A549 (cell line): ENCODE results near the gene SLX1A. TPM values are rescaled to one million over a fixed set of nuclear protein-coding genes. Genes with fewer than 3 reads are reported as not detected.
"Not testable (repeated sequence)": the region's sequence is repeated elsewhere in the genome, so short reads cannot be mapped to it uniquely, and the experiment has no call there.

ENCODE experiments used
- ATAC-seq, 2 experiments: fragments of 200-7000 bp in 1 of 2; fragments of >200 bp in 1 of 2; cut with Nextera tagmentation in 1 of 2; cut with Tn5 transposase in 1 of 2; 3 replicates each; pipeline versions ENCODE4 v1.8.0 to v1.9.1; 2018 to 2020; ENCODE audit warnings: mild to moderate bottlenecking in 1 of 2, moderate library complexity in 1 of 2
- CTCF ChIA-PET: fragments of 300-600 bp; sonication (Branson Sonifier 250); formaldehyde crosslinking; extraction: SDS; loops from one replicate; lab custom pipeline; 2021; ENCODE audit warnings: antibody characterized with exemption, inconsistent platforms; lab: Yijun Ruan, JAX
- POLR2A ChIA-PET: fragments of 350-600 bp; formaldehyde crosslinking; extraction: SDS; loops from one replicate; lab custom pipeline; 2021; ENCODE audit warnings: antibody characterized with exemption, inconsistent platforms; lab: Yijun Ruan, JAX
- DNase-seq, 2 experiments: peaks; one replicate each; pipeline versions ENCODE4 v3.0.0 to v3.0.0-alpha.2; 2011 to 2016; ENCODE audit warnings: low read depth in 1 of 2, low spot score in 1 of 2
- FAIRE-seq: peaks from 2 replicates; lab custom pipeline; 2011; peaks lifted over from hg19 to GRCh38; lab: Jason Lieb, UNC
- H3K27ac ChIP-seq, 2 experiments: fragments of >200 bp; sonication (Bioruptor Twin); formaldehyde crosslinking; 3 replicates each; pipeline ENCODE4 v1.5.1; 2016 to 2017
- H3K4me1 ChIP-seq: fragments of >200 bp; sonication (Bioruptor Twin); formaldehyde crosslinking; 3 replicates; pipeline ENCODE4 v1.6.1; 2016
- H3K4me2 ChIP-seq: fragments of >200 bp; sonication (Bioruptor Twin); formaldehyde crosslinking; 3 replicates; pipeline ENCODE4 v1.6.1; 2016
- H3K4me3 ChIP-seq: fragments of >200 bp; sonication (Bioruptor Twin); formaldehyde crosslinking; 3 replicates; pipeline ENCODE4 v1.5.1; 2016
- H3K9me3 ChIP-seq: fragments of >200 bp; sonication (Bioruptor Twin); formaldehyde crosslinking; 3 replicates; pipeline ENCODE4 v1.6.1; 2016
- BHLHE40 ChIP-seq: IDR thresholded peaks from 2 replicates; pipeline ENCODE4 v1.6.1; 2012; ENCODE audit warnings: low read depth, low read length, inconsistent platforms
- CBX2 ChIP-seq: fragments of 200-600 bp; sonication (generic); IDR thresholded peaks from 2 replicates; pipeline ENCODE4 v1.6.1; 2016; ENCODE audit warnings: low read depth, mild to moderate bottlenecking, borderline replicate concordance
- CEBPB ChIP-seq, 2 experiments: fragments of >200 bp in 1 of 2; sonication (Bioruptor Twin) in 1 of 2; formaldehyde crosslinking in 1 of 2; IDR thresholded peaks; 2 replicates each; pipeline ENCODE4 v1.6.1; 2012 to 2016
- EHF ChIP-seq: fragments of 250-450 bp; sonication (Bioruptor Pico); IDR thresholded peaks from 2 replicates; pipeline ENCODE4 v1.5.0; 2020; ENCODE audit warnings: mild to moderate bottlenecking
- ELK1 ChIP-seq: fragments of 150-350 bp; IDR thresholded peaks from 2 replicates; pipeline ENCODE4 v1.6.1; 2014; ENCODE audit warnings: low read depth, mild to moderate bottlenecking, low read length
- EP300 ChIP-seq, 2 experiments: fragments of >200 bp; sonication (Bioruptor Twin); formaldehyde crosslinking; IDR thresholded peaks; 2 replicates in 1 of 2; 3 replicates in 1 of 2; pipeline ENCODE4 v1.6.1; 2016 to 2017
- HDAC2 ChIP-seq: fragments of 200-600 bp; sonication (generic); IDR thresholded peaks from 2 replicates; pipeline ENCODE4 v1.6.1; 2016
- HES2 ChIP-seq: fragments of >200 bp; sonication (Bioruptor Twin); formaldehyde crosslinking; IDR thresholded peaks from 2 replicates; pipeline ENCODE4 v1.6.1; 2016
- HMGXB4 ChIP-seq: fragments of 250-450 bp; sonication (Bioruptor Pico); IDR thresholded peaks from 2 replicates; pipeline ENCODE4 v1.5.0; 2021; ENCODE audit warnings: mild to moderate bottlenecking, moderate library complexity, borderline replicate concordance
- HOXB5 ChIP-seq: fragments of 250-450 bp; sonication (Bioruptor Pico); IDR thresholded peaks from 2 replicates; pipeline ENCODE4 v1.5.0; 2020; ENCODE audit warnings: mild to moderate bottlenecking, moderate library complexity
- JUN ChIP-seq, 2 experiments: fragments of >200 bp; sonication (Bioruptor Twin); formaldehyde crosslinking; IDR thresholded peaks; 2 replicates in 1 of 2; 3 replicates in 1 of 2; pipeline ENCODE4 v1.6.1; 2016 to 2017
- MAFK ChIP-seq: fragments of 450-650 bp; IDR thresholded peaks from 2 replicates; pipeline ENCODE4 v1.6.1; 2014; ENCODE audit not compliant: partially characterized antibody
- MYC ChIP-seq: IDR thresholded peaks from 2 replicates; pipeline ENCODE4 v1.6.1; 2012; ENCODE audit warnings: mild to moderate bottlenecking, inconsistent platforms, low read length, improper control_type of control experiment, borderline replicate concordance
- NFE2L2 ChIP-seq: fragments of 150-350 bp; conservative IDR thresholded peaks from 2 replicates; pipeline ENCODE4 v1.6.1; 2014; ENCODE audit warnings: low read length
- NPAS2 ChIP-seq: fragments of 250-450 bp; sonication (Bioruptor Pico); IDR thresholded peaks from 2 replicates; pipeline ENCODE4 v1.8.0; 2022; ENCODE audit warnings: mild to moderate bottlenecking, moderate library complexity, borderline replicate concordance
- NR3C1 ChIP-seq: fragments of >200 bp; sonication (Bioruptor Twin); formaldehyde crosslinking; IDR thresholded peaks from 3 replicates; pipeline ENCODE4 v1.6.1; 2017
- PBX3 ChIP-seq: IDR thresholded peaks from 2 replicates; pipeline ENCODE4 v1.6.1; 2012
- POLR2A ChIP-seq: IDR thresholded peaks from 2 replicates; pipeline ENCODE4 v1.6.1; 2012; ENCODE audit warnings: mild to moderate bottlenecking, low read length
- RFX5 ChIP-seq: fragments of 450-650 bp; IDR thresholded peaks from 2 replicates; pipeline ENCODE4 v1.7.1; 2014; ENCODE audit warnings: antibody characterized with exemption, mild to moderate bottlenecking, moderate library complexity
- SMC3 ChIP-seq: fragments of >200 bp; sonication (Bioruptor Twin); formaldehyde crosslinking; IDR thresholded peaks from 3 replicates; pipeline ENCODE4 v1.6.1; 2018; ENCODE audit warnings: inconsistent platforms
- TFCP2L1 ChIP-seq: fragments of 250-450 bp; sonication (Bioruptor Pico); IDR thresholded peaks from 2 replicates; pipeline ENCODE4 v1.5.0; 2021; ENCODE audit warnings: mild to moderate bottlenecking
- TP53 ChIP-seq: fragments of 250-450 bp; sonication (Bioruptor Pico); IDR thresholded peaks from 2 replicates; pipeline ENCODE4 v1.5.0; 2021; ENCODE audit warnings: mild to moderate bottlenecking, moderate library complexity
- USF2 ChIP-seq: fragments of 450-650 bp; IDR thresholded peaks from 2 replicates; pipeline ENCODE4 v1.6.1; 2014; ENCODE audit warnings: antibody characterized with exemption
- ZFP36 ChIP-seq: fragments of 450-650 bp; IDR thresholded peaks from 2 replicates; pipeline ENCODE4 v1.6.1; 2014; ENCODE audit warnings: borderline replicate concordance; ENCODE audit not compliant: partially characterized antibody
- WGBS: methylation state at CpG from one replicate; pipeline ENCODE4 v1.1.6; 2017; ENCODE audit errors: missing lambda C conversion rate; 5-methylcytosine and 5-hydroxymethylcytosine counted together
- polyA minus RNA-seq: library from RNA; depleted of rRNA, polyadenylated mRNA; stranded (reverse); fragments of >200 nt; gene quantifications from 2 replicates; pipeline ENCODE4 v1.2.3, GENCODE V29; 2011; rRNA and poly(A)+ RNA removed
- polyA plus RNA-seq, 4 experiments: library from polyadenylated mRNA; depleted of rRNA in 3 of 4; stranded (reverse); fragments of >200 nt; fragmentation: RNase III in 1 of 4; extraction: RNeasy Plus Mini Kit Qiagen cat#74134 plus additional on column Dnase treatment in 1 of 4; gene quantifications; 2 replicates in 3 of 4; 3 replicates in 1 of 4; pipeline ENCODE4 v1.2.3, GENCODE V29; 2011 to 2017

The SLX1A gene
- 3.5 and 17.5 TPM in 2 replicates for polyA plus RNA-seq (2011; rRNA removed)
- polyA plus RNA-seq (2012; cell fraction: cytosol; rRNA removed): 24.0 and 25.5 TPM in 2 replicates
- 46.9 and 54.5 TPM in 2 replicates for polyA plus RNA-seq (2012; cell fraction: nucleus; rRNA removed)
- 28.0 to 32.2 TPM (median 28.4 TPM) in 3 replicates for polyA plus RNA-seq (2017; fragmentation: RNase III; extraction: RNeasy Plus Mini Kit Qiagen cat#74134 plus additional on column Dnase treatment)
- 1.1 and 4.8 TPM in 2 replicates for polyA minus RNA-seq

- DNase-seq, POLR2A ChIA-PET, H3K9me3 ChIP-seq, H3K4me1 ChIP-seq, CTCF ChIA-PET: not testable (repeated sequence)
- no CpG with 5 or more reads among the region's 34 CpGs for WGBS
- ATAC-seq (peak; percentile 90 to 95), FAIRE-seq (peak; percentile 99)
- Histone ChIP-seq H3K27ac (0 out of 6 replicates have a peak within 1 kb of the TSS, but pooled peaks of 1 of the 2 experiments have one; percentile 70), H3K4me3 (peak within 1 kb of the TSS; percentile 37; the same call in 1 of the 3 replicates), H3K4me2 (peak within 1 kb of the TSS; percentile 66; the same call in 2 of the 3 replicates)
Observed at GRCh38 chr16:30193615-30194014, at the start of gene SLX1A, which contains the start of gene BOLA2B. SLX1A (plus strand) TSS chr16:30193875; CDS start chr16:30194085, 210 bp downstream. BOLA2B (minus strand) TSS chr16:30193666; CDS start chr16:30193595, 71 bp downstream.

- DNase-seq (no peak), ATAC-seq (no peak), FAIRE-seq (no peak)
- Histone ChIP-seq H3K9me3 (peaks cover 9% of the 10 kb centered on the region; the same call in 1 of the 3 replicates), H3K4me3 (no peak overlapping the region), H3K4me2 (no peak overlapping the region), H3K4me1 (peaks cover 4% of the 10 kb centered on the region; the same call in 1 of the 3 replicates), H3K27ac (no peak overlapping the region)
- ChIA-PET POLR2A (no interaction called here), CTCF (no interaction called here)
- TF ChIP-seq HOXB5 (no peak), JUN (IDR thresholded peaks at IDR 0.05) (no peak), MYC (no peak), TFCP2L1 (CRISPR knock-in tag) (no peak), HMGXB4 (CRISPR knock-in tag) (no peak), USF2 (no peak), HES2 (no peak), PBX3 (no peak), POLR2A (no peak), EP300 (IDR thresholded peaks at IDR 0.05) (no peak), HDAC2 (no peak), RFX5 (no peak), CBX2 (no peak), MAFK (no peak), EHF (no peak)
Observed at GRCh38 chr16:30144017-30144416, 49.7 kb upstream of the SLX1A start.

- no peak for TF ChIP-seq TP53 (CRISPR knock-in tag)
- no peak for TF ChIP-seq EHF
- no peak for TF ChIP-seq NPAS2
- TF ChIP-seq PBX3: no peak
- TF ChIP-seq NR3C1: no peak
- TF ChIP-seq CEBPB (IDR thresholded peaks at IDR 0.05): no peak
- no peak for TF ChIP-seq ZFP36
- no peak for TF ChIP-seq ELK1
- TF ChIP-seq TFCP2L1 (CRISPR knock-in tag): no peak
- TF ChIP-seq BHLHE40: no peak
- no peak for TF ChIP-seq SMC3
- no peak for TF ChIP-seq NFE2L2
- Histone ChIP-seq H3K27ac (no peak overlapping the region), H3K4me1 (peaks cover under 1% of the 10 kb centered on the region; the same call in 1 of the 3 replicates), H3K4me3 (no peak overlapping the region), H3K9me3 (peaks cover 18% of the 10 kb centered on the region), H3K4me2 (no peak overlapping the region)
- POLR2A ChIA-PET: no interaction called here
- WGBS: 57% methylated on average over 1 of the region's 1 CpG
- DNase-seq: no peak
- no peak for ATAC-seq
- FAIRE-seq: no peak
- CTCF ChIA-PET: interaction anchor here (1.8 kb wide), 1 partner anchor 52 kb away, joined by 7 read pairs; the partner anchor contains the start of gene TBX6
Observed at GRCh38 chr16:30144917-30145316, 48.8 kb upstream of the SLX1A start.
